Measurements from ENCODE around the gene SUPT5H.
"Not testable (repeated sequence)": the region's sequence is repeated elsewhere in the genome, so short reads cannot be mapped to it uniquely, and the experiment has no call there.

SUPT5H gene

DNA sequence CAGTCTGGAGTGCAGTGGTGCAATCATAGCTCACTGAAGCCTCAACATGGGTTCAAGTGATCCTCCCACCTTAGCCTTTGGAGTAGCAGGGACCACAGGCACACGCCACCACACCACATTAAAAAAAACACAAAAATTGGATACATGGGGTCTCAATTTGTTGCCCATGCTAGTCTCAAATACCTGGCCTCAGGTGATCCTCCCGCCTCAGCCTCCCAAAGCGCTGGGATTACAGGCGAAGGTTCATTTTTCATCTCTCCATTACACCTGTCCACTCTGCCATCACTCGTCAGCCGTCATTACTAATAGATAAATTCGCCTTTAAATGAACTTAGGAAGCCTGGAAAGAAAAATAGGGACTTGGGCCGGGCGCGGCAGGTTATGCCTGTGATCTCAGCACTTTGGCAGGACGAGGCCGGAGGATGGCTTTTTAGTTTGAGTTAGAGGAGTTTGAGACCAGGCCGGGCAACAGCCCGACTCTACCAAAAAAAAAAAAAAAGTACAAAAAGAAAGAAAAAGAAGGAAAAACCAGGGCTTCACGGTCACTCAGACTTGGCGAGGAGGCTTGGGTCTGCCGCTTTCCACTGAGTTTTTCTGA, 685 bp upstream of the SUPT5H start:
- Histone ChIP-seq H3K36me3 (ENCODE audit: control insufficient read depth in 2 of 2, insufficient read depth in 2 of 2, low read length in 2 of 2) (peaks cover 0 to 7% of the 10 kb centered on the region in 2 donors), H3K9me3 (ENCODE audit: control insufficient read depth in 2 of 2, low read length in 2 of 2) (no peaks in the 10 kb centered on the region), H3K27ac (ENCODE audit: low read length) (peak overlapping the region; percentile 95), H3K4me3 (ENCODE audit: low read length in 2 of 2) (peak overlapping the region; percentile 94 to 100), H3K27me3 (ENCODE audit: control insufficient read depth in 1 of 2, insufficient read depth in 2 of 2, low read length in 2 of 2) (peaks cover 0 to 2% of the 10 kb centered on the region in 2 donors), H3K9ac (ENCODE audit: low read length in 2 of 2) (peak overlapping the region; percentile 84 to 100), H3K4me1 (ENCODE audit: control insufficient read depth, insufficient read depth, low read length) (peaks cover 31% of the 10 kb centered on the region)

DNA sequence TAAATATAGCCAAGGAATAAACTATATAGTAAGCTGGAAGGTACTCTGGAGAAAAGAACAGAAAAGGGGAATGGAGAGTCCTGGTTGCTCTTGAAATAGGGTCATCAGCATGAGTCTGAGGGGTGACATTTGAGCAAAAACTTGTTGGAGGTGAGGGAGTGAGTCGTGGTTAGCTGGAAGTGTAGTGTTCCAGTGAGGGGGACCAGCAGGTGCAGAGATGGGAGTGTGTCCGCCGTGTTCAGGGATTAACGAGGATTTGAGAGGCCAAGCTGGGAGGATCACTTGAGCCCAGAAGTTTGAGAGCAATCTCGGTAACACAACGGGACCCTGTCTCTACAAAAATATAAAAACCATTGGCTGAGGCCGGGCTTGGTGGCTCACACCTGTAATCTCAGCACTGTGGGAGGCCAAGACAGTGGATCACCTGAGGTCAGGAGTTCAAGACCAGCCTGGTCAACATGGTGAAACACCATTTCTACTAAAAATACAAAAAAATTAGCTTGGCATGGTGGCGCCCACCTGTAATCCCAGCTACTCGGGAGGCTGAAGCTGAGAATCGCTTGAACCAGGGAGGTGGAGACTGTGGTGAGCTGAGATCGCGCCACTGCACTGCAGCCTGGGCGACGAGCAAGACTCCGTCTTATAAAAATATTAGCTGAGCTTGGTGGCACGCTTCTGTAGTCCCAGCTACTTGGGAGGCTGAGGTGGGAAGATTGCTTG, 1.1 kb downstream of the SUPT5H start:
- Histone ChIP-seq H3K36me3 (ENCODE audit: control insufficient read depth in 2 of 2, insufficient read depth in 2 of 2, low read length in 2 of 2) (peaks cover 0 to 7% of the 10 kb centered on the region in 2 donors), H3K27me3 (ENCODE audit: control insufficient read depth in 1 of 2, insufficient read depth in 2 of 2, low read length in 2 of 2) (no peaks in the 10 kb centered on the region), H3K4me3 (ENCODE audit: low read length in 2 of 2) (peak overlapping the region; percentile 94 to 100), H3K9ac (ENCODE audit: low read length in 2 of 2) (peak overlapping the region; percentile 84 to 100), H3K9me3 (ENCODE audit: control insufficient read depth in 2 of 2, low read length in 2 of 2) (no peaks in the 10 kb centered on the region), H3K4me1 (ENCODE audit: control insufficient read depth, insufficient read depth, low read length) (peaks cover 34% of the 10 kb centered on the region), H3K27ac (ENCODE audit: low read length) (no peak overlapping the region)

DNA sequence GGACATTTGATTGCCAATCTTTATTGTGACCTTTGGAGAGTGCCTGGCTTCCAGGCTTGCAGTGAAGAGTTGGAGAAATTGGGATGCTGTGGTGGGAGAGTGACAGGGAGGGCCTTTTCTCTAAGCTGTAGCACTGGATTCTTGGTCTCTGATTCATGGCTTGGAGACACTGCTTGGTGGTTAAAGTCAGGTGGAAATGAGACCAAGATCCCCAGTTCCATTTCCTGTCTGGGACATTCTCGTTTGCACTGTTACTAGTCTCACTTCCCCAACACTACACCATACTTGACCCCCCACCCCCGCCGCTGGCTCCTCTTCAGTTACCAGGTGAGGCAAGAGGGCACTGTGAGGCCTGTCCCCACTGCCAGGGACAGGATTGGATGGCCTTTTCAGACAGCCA, 2.9 kb downstream of the SUPT5H start:
- no peaks in the 10 kb centered on the region for H3K27me3 ChIP-seq (ENCODE audit: control insufficient read depth in 1 of 2, insufficient read depth in 2 of 2, low read length in 2 of 2)
- H3K4me3 ChIP-seq (ENCODE audit: low read length in 2 of 2): no peak overlapping the region
- H3K27ac ChIP-seq (ENCODE audit: low read length): no peak overlapping the region
- H3K9me3 ChIP-seq (ENCODE audit: control insufficient read depth in 2 of 2, low read length in 2 of 2): no peaks in the 10 kb centered on the region
- H3K36me3 ChIP-seq (ENCODE audit: control insufficient read depth in 2 of 2, insufficient read depth in 2 of 2, low read length in 2 of 2): peaks cover 4 to 17% of the 10 kb centered on the region in 2 donors
- peaks cover 34% of the 10 kb centered on the region for H3K4me1 ChIP-seq (ENCODE audit: control insufficient read depth, insufficient read depth, low read length)
- H3K9ac ChIP-seq (ENCODE audit: low read length in 2 of 2): peak overlapping the region in 1 of 2 donors; percentile 0

DNA sequence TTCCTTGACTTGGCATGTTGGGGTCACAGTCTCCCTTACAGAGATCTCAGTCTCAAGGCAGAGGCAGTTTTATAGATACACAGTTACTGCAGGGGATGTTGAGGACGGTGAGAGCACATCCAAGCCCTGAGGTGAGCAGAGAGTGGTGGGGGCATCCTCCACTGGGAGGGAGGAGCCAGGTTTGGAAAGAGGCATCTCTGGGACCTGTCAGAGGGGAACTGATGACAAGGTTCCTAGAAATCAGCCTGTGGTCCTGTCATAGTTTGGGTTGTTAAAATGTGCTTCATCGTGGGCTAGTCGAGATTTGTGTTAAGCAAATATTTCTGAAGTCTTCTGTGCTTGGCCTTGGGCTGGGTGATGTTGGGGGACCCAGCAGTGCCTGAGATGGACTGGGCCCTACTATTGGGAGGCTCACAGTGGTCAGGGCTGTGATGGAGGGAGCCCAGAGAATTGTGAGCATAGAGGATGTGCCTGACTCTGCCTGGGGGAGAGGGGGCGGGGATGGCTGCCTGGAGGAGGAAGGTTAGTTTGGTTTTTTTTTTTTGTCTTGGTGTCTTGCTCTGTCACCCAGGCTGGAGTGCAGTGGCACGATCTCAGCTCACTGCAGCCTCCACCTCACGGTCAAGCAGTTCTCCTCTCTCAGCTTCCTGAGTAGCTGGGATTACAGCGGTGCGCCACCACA, 3.9 kb downstream of the SUPT5H start:
- no peak overlapping the region for H3K9ac ChIP-seq (ENCODE audit: low read length in 2 of 2)
- H3K4me3 ChIP-seq (ENCODE audit: low read length in 2 of 2): no peak overlapping the region
- H3K4me1 ChIP-seq (ENCODE audit: control insufficient read depth, insufficient read depth, low read length): peaks cover 34% of the 10 kb centered on the region
- H3K27me3 ChIP-seq (ENCODE audit: control insufficient read depth in 1 of 2, insufficient read depth in 2 of 2, low read length in 2 of 2): no peaks in the 10 kb centered on the region
- H3K9me3 ChIP-seq (ENCODE audit: control insufficient read depth in 2 of 2, low read length in 2 of 2): no peaks in the 10 kb centered on the region
- peaks cover 6 to 21% of the 10 kb centered on the region in 2 donors for H3K36me3 ChIP-seq (ENCODE audit: control insufficient read depth in 2 of 2, insufficient read depth in 2 of 2, low read length in 2 of 2)
- no peak overlapping the region for H3K27ac ChIP-seq (ENCODE audit: low read length)

DNA sequence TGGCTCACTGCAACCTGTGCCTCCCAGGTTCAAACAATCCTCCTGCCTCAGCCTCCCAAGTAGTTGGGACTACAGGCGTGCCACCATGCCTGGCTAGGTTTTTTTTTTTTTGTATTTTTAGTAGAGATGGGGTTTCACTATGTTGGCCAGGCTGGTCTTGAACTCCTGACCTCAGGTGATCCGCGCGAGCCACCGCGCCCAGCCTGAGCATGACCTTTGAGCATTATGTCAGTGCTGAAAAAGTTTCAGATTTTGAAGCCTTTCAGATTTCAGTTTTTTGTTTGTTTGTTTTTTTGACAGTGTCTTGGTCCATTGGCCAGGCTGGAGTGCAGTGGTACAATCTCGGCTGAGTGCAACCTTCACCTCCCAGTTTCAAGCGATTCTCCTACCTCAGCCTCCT, 5.9 kb downstream of the SUPT5H start:
- H3K36me3 ChIP-seq (ENCODE audit: control insufficient read depth in 2 of 2, insufficient read depth in 2 of 2, low read length in 2 of 2): peaks cover 6 to 25% of the 10 kb centered on the region in 2 donors
- not testable (repeated sequence) for H3K27me3 ChIP-seq (ENCODE audit: control insufficient read depth in 1 of 2, insufficient read depth in 2 of 2, low read length in 2 of 2); H3K9me3 ChIP-seq (ENCODE audit: control insufficient read depth in 2 of 2, low read length in 2 of 2); H3K4me3 ChIP-seq (ENCODE audit: low read length in 2 of 2); H3K27ac ChIP-seq (ENCODE audit: low read length); H3K9ac ChIP-seq (ENCODE audit: low read length in 2 of 2)
- H3K4me1 ChIP-seq (ENCODE audit: control insufficient read depth, insufficient read depth, low read length): peaks cover 24% of the 10 kb centered on the region

DNA sequence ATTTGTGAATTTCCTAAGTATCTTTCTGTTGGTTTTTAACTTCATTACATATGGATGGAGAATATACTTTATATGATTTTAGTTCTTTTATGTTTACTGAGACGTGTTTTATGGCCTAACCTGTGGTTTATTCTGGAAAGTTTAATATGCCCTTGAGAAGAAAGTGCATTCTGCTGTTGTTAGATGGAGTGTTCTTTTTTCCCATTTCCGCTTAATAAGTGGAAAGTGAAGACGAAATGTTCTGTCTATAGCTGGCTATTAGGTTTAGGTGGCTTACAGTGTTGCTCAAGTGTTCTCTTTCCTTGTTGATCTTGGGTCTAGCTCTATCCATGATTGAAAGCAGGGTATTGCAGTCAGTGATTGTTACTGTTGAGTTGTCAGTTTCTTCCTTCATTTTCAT, 18.0 kb downstream of the SUPT5H start:
- no peaks in the 10 kb centered on the region for H3K27me3 ChIP-seq (ENCODE audit: control insufficient read depth in 1 of 2, insufficient read depth in 2 of 2, low read length in 2 of 2)
- no peak overlapping the region for H3K27ac ChIP-seq (ENCODE audit: low read length)
- no peak overlapping the region for H3K9ac ChIP-seq (ENCODE audit: low read length in 2 of 2)
- no peaks in the 10 kb centered on the region for H3K4me1 ChIP-seq (ENCODE audit: control insufficient read depth, insufficient read depth, low read length)
- H3K36me3 ChIP-seq (ENCODE audit: control insufficient read depth in 2 of 2, insufficient read depth in 2 of 2, low read length in 2 of 2): peaks cover 60 to 65% of the 10 kb centered on the region in 2 donors
- no peaks in the 10 kb centered on the region for H3K9me3 ChIP-seq (ENCODE audit: control insufficient read depth in 2 of 2, low read length in 2 of 2)
- H3K4me3 ChIP-seq (ENCODE audit: low read length in 2 of 2): no peak overlapping the region

DNA sequence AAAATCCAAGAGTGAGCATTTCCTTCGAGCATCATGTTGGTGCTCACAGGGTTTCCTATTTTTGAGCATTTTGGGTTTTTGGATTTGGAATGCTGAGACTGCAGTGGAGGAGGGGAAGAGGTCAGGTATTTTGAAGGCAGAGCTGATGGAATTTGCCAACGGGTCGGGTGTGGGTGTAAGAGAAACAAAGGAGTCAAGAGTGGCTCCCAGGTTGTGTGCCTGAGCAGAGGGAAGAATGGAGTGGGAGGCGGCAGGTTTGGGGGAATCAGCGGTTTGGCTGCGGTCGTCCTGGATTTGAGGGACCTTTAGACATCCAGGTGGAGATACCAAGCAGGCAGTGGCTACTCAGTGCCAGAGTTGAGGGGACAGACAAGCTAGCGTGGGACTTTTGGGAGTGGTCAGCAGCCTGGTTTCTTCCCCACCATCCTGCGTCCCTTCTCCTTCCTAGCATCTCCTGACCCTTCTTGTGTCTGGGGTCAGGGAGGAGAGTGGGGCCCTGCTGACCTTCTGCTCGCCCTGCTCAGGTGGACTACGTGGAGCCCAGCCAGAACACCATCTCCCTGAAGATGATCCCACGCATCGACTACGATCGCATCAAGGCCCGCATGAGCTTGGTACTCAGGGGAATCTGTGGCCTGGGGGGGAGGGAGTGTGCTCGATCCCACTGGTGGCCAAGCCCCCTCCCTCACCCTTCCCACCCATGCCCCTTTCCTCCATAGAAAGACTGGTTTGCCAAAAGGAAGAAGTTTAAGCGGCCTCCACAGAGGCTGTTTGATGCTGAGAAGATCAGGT, 20.8 kb downstream of the SUPT5H start:
- Histone ChIP-seq H3K4me3 (ENCODE audit: low read length in 2 of 2) (no peak overlapping the region), H3K27ac (ENCODE audit: low read length) (no peak overlapping the region)

DNA sequence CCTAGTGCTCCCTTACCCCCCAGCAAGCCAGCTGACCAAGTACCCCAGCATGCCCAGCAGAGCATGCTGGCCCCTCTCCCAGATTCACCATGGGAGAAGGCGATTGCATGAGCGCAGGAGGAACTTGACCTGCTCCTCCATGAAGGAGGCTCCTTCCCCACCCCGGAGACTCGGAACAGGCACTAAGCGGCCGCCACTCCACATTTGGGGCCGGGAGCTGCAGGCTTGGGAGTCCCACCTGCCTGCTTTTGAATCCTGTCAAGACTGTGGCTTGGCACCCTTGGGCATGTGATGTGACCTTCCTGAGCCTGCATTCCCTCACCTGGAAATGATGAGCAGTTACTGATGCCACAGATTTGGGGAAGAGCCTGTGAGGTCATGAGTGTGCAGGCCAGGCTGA, 22.6 kb downstream of the SUPT5H start:
- no peaks in the 10 kb centered on the region for H3K4me1 ChIP-seq (ENCODE audit: control insufficient read depth, insufficient read depth, low read length)
- H3K9me3 ChIP-seq (ENCODE audit: control insufficient read depth in 2 of 2, low read length in 2 of 2): no peaks in the 10 kb centered on the region
- peaks cover 78 to 79% of the 10 kb centered on the region in 2 donors for H3K36me3 ChIP-seq (ENCODE audit: control insufficient read depth in 2 of 2, insufficient read depth in 2 of 2, low read length in 2 of 2)
- no peak overlapping the region for H3K27ac ChIP-seq (ENCODE audit: low read length)
- no peak overlapping the region for H3K4me3 ChIP-seq (ENCODE audit: low read length in 2 of 2)
- H3K9ac ChIP-seq (ENCODE audit: low read length in 2 of 2): no peak overlapping the region
- no peaks in the 10 kb centered on the region for H3K27me3 ChIP-seq (ENCODE audit: control insufficient read depth in 1 of 2, insufficient read depth in 2 of 2, low read length in 2 of 2)

More for the DNA sequence above, 20.8 kb downstream of the SUPT5H start:
- Histone ChIP-seq H3K4me1 (ENCODE audit: control insufficient read depth, insufficient read depth, low read length) (no peaks in the 10 kb centered on the region), H3K9me3 (ENCODE audit: control insufficient read depth in 2 of 2, low read length in 2 of 2) (no peaks in the 10 kb centered on the region), H3K9ac (ENCODE audit: low read length in 2 of 2) (no peak overlapping the region), H3K36me3 (ENCODE audit: control insufficient read depth in 2 of 2, insufficient read depth in 2 of 2, low read length in 2 of 2) (peaks cover 63 to 66% of the 10 kb centered on the region in 2 donors), H3K27me3 (ENCODE audit: control insufficient read depth in 1 of 2, insufficient read depth in 2 of 2, low read length in 2 of 2) (no peaks in the 10 kb centered on the region)

DNA sequence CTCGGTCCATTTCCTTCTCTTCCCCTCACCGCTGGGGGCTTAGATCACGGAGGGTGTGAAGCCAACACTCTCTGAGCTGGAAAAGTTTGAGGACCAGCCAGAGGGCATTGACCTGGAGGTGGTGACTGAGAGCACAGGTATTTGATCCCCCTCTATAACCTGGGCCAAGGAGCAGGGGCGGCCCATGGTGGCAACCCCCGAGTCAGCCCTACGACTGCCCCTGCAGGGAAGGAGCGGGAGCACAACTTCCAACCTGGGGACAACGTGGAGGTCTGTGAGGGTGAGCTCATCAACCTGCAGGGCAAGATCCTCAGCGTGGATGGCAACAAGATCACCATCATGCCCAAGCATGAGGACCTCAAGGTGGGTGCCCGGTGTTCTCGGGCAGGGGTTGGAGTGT, 23.7 kb downstream of the SUPT5H start:
- Histone ChIP-seq H3K9ac (ENCODE audit: low read length in 2 of 2) (no peak overlapping the region), H3K27me3 (ENCODE audit: control insufficient read depth in 1 of 2, insufficient read depth in 2 of 2, low read length in 2 of 2) (no peaks in the 10 kb centered on the region), H3K9me3 (ENCODE audit: control insufficient read depth in 2 of 2, low read length in 2 of 2) (no peaks in the 10 kb centered on the region), H3K4me1 (ENCODE audit: control insufficient read depth, insufficient read depth, low read length) (no peaks in the 10 kb centered on the region), H3K36me3 (ENCODE audit: control insufficient read depth in 2 of 2, insufficient read depth in 2 of 2, low read length in 2 of 2) (peaks cover 85 to 88% of the 10 kb centered on the region in 2 donors), H3K27ac (ENCODE audit: low read length) (no peak overlapping the region), H3K4me3 (ENCODE audit: low read length in 2 of 2) (no peak overlapping the region)

DNA sequence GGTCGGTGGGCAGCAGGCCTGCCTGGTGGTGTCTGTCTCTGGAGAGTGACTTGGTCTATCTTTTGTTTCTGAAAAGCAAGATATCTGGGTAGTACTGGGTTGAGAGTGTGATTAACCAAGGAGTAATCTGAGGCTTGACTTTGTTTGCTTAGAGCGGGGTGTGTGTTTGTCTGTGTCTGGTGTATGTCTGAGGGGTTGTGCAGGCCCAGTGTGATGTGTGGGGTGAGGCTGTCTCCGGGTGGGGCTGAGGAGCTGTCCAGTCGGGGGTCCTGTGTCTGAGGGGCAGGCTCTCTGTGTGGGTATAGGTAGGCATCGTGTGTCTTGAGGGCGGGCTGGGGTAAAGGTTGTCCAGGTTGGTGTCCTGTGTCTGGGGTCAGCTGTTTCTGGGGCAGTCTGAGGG, 24.2 kb downstream of the SUPT5H start:
- H3K4me1 ChIP-seq (ENCODE audit: control insufficient read depth, insufficient read depth, low read length): no peaks in the 10 kb centered on the region
- no peak overlapping the region for H3K27ac ChIP-seq (ENCODE audit: low read length)
- no peaks in the 10 kb centered on the region for H3K9me3 ChIP-seq (ENCODE audit: control insufficient read depth in 2 of 2, low read length in 2 of 2)
- no peaks in the 10 kb centered on the region for H3K27me3 ChIP-seq (ENCODE audit: control insufficient read depth in 1 of 2, insufficient read depth in 2 of 2, low read length in 2 of 2)
- H3K4me3 ChIP-seq (ENCODE audit: low read length in 2 of 2): no peak overlapping the region
- H3K9ac ChIP-seq (ENCODE audit: low read length in 2 of 2): no peak overlapping the region
- peaks cover 88 to 90% of the 10 kb centered on the region in 2 donors for H3K36me3 ChIP-seq (ENCODE audit: control insufficient read depth in 2 of 2, insufficient read depth in 2 of 2, low read length in 2 of 2)
